Thoracic aorta (tissue), 2 donors: ENCODE measurements around the gene GABBR2. TPM values are rescaled to one million over a fixed set of nuclear protein-coding genes. Genes with fewer than 3 reads are reported as not detected.

Source experiments
- ATAC-seq: fragments of 150-250 bp; one replicate; pipeline ENCODE4 v1.8.0; 2017; ENCODE audit warnings: low read depth; ENCODE audit not compliant: insufficient number of reproducible peaks, low FRiP score
- DNase-seq: peaks from one replicate; pipeline ENCODE4 v3.0.0-alpha.2; 2020; ENCODE audit warnings: low spot score
- H3K27ac ChIP-seq, 2 donors: fragments of 200-600 bp; sonication (generic); 1 replicate in 1 of 2; 2 replicates in 1 of 2; pipeline ENCODE4 v1.5.1; 2016; ENCODE audit warnings: mild to moderate bottlenecking in 2 of 2, moderate library complexity in 2 of 2
- H3K27me3 ChIP-seq: fragments of 200-600 bp; sonication (generic); replicated peaks from 2 replicates; pipeline ENCODE4 v1.6.0; 2016; ENCODE audit warnings: mild to moderate bottlenecking; ENCODE audit not compliant: insufficient read depth
- H3K36me3 ChIP-seq: fragments of 200-600 bp; sonication (generic); one replicate; pipeline ENCODE4 v1.5.1; 2016
- H3K4me1 ChIP-seq, 2 donors: fragments of 200-600 bp; sonication (generic); 1 replicate in 1 of 2; 2 replicates in 1 of 2; pipeline versions ENCODE4 v1.5.1 to v1.6.0; 2016; ENCODE audit warnings: low read depth in 2 of 2, mild to moderate bottlenecking in 1 of 2; ENCODE audit not compliant: control insufficient read depth in 1 of 2
- H3K4me3 ChIP-seq: fragments of 200-600 bp; sonication (generic); 2 replicates; pipeline ENCODE4 v1.5.1; 2016; ENCODE audit warnings: mild to moderate bottlenecking
- H3K9me3 ChIP-seq: fragments of 200-600 bp; sonication (generic); 2 replicates; pipeline ENCODE4 v1.5.1; 2016
- total RNA-seq, 2 donors: library from RNA; depleted of rRNA; stranded (reverse); fragments of >200 nt; gene quantifications; one replicate each; pipeline versions ENCODE4 v1.1.0 to v1.2.3, GENCODE V29; 2016
- TF ChIP-seq, protein P1 (sequence below): fragments of 200-600 bp; sonication (generic); IDR thresholded peaks from one replicate; pipeline ENCODE4 v1.5.1; 2019; ENCODE audit warnings: antibody characterized with exemption

Gene GABBR2
- total RNA-seq, 2 donors from 2014 or later = not detected

DNA sequence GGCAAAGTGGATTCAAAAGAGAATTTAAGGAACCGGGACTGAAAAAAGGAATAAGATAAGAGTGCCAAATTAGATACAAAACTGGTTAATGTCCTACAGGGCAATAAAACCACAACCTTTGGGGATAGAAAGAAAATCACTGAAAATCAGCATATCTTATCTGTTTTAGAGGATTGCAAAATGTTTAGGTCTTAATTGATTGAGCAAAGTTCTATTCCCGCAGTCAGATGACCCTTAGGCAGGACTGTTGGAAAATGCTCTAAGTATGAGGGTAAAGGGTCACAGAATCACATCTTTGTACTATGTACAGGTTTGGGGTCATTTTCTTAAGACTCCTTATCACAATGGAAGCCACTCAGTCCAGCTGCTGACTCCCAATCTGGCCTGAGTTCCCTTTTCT is 129.0 kb downstream of the GABBR2 start:
- Histone ChIP-seq H3K4me1 (no peaks in the 10 kb centered on the region), H3K9me3 (no peaks in the 10 kb centered on the region), H3K36me3 (no peaks in the 10 kb centered on the region), H3K4me3 (no peak overlapping the region), H3K27me3 (no peaks in the 10 kb centered on the region), H3K27ac (no peak overlapping the region)
- TF ChIP-seq, protein P1, sequence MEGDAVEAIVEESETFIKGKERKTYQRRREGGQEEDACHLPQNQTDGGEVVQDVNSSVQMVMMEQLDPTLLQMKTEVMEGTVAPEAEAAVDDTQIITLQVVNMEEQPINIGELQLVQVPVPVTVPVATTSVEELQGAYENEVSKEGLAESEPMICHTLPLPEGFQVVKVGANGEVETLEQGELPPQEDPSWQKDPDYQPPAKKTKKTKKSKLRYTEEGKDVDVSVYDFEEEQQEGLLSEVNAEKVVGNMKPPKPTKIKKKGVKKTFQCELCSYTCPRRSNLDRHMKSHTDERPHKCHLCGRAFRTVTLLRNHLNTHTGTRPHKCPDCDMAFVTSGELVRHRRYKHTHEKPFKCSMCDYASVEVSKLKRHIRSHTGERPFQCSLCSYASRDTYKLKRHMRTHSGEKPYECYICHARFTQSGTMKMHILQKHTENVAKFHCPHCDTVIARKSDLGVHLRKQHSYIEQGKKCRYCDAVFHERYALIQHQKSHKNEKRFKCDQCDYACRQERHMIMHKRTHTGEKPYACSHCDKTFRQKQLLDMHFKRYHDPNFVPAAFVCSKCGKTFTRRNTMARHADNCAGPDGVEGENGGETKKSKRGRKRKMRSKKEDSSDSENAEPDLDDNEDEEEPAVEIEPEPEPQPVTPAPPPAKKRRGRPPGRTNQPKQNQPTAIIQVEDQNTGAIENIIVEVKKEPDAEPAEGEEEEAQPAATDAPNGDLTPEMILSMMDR = no peak
- no peak for DNase-seq
- no peak for ATAC-seq

GRCh38 chr9:98577446-98577845 is 131.3 kb downstream of the GABBR2 start:
- TF ChIP-seq, protein P1 = no peak
- no peaks in the 10 kb centered on the region for H3K27me3 ChIP-seq
- H3K4me1 ChIP-seq = no peaks in the 10 kb centered on the region
- ATAC-seq = no peak
- no peak overlapping the region for H3K4me3 ChIP-seq
- H3K36me3 ChIP-seq = no peaks in the 10 kb centered on the region
- DNase-seq = no peak
- H3K27ac ChIP-seq = no peak overlapping the region
- H3K9me3 ChIP-seq = no peaks in the 10 kb centered on the region

DNA sequence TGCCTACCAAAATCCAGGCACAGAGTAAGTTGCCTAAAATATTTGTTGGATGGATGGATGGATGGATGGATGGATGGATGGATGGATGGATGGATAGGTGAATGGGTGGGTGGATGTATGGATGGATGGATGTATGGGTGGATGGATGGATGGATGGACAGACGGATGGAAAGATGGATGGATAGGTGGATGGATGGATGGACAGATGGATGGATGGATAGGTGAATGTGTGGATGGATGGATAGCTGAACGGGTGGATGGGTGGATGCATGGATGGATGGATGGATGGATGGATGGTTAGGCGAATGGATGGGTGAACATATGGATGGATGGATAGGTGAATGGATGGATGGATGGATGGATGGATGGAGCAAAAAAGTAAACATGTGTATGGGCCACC is 131.9 kb downstream of the GABBR2 start:
- ATAC-seq (no peak), DNase-seq (no peak)
- TF ChIP-seq, protein P1 = no peak
- no peaks in the 10 kb centered on the region for H3K4me1 ChIP-seq
- H3K36me3 ChIP-seq = no peaks in the 10 kb centered on the region
- no peak overlapping the region for H3K27ac ChIP-seq
- H3K4me3 ChIP-seq = no peak overlapping the region
- no peaks in the 10 kb centered on the region for H3K9me3 ChIP-seq
- no peaks in the 10 kb centered on the region for H3K27me3 ChIP-seq

GRCh38 chr9:98576354-98576753 is 132.4 kb downstream of the GABBR2 start:
- Histone ChIP-seq H3K27me3 (no peaks in the 10 kb centered on the region), H3K27ac (no peak overlapping the region), H3K4me1 (no peaks in the 10 kb centered on the region), H3K9me3 (no peaks in the 10 kb centered on the region), H3K36me3 (no peaks in the 10 kb centered on the region), H3K4me3 (no peak overlapping the region)
- DNase-seq (no peak), ATAC-seq (no peak)
- TF ChIP-seq, protein P1 = no peak

GRCh38 chr9:98575379-98576346 is 133.1 kb downstream of the GABBR2 start:
- ATAC-seq (no peak), DNase-seq (no peak)
- no peaks in the 10 kb centered on the region for H3K36me3 ChIP-seq
- H3K27ac ChIP-seq = no peak overlapping the region
- no peaks in the 10 kb centered on the region for H3K4me1 ChIP-seq
- no peaks in the 10 kb centered on the region for H3K27me3 ChIP-seq
- TF ChIP-seq, protein P1 = no peak
- no peak overlapping the region for H3K4me3 ChIP-seq
- no peaks in the 10 kb centered on the region for H3K9me3 ChIP-seq
